GM21723 (cell line): ENCODE results near the gene FBXL13.
"Not testable (repeated sequence)": the region's sequence is repeated elsewhere in the genome, so short reads cannot be mapped to it uniquely, and the experiment has no call there.

Experiments used
- ATAC-seq: cut with Tn5 transposase; IDR thresholded peaks from one replicate; pipeline ENCODE4 v1.9.1; 2021; ENCODE audit warnings: mild to moderate bottlenecking, moderate library complexity; ENCODE audit not compliant: unreplicated experiment

The FBXL13 gene

DNA sequence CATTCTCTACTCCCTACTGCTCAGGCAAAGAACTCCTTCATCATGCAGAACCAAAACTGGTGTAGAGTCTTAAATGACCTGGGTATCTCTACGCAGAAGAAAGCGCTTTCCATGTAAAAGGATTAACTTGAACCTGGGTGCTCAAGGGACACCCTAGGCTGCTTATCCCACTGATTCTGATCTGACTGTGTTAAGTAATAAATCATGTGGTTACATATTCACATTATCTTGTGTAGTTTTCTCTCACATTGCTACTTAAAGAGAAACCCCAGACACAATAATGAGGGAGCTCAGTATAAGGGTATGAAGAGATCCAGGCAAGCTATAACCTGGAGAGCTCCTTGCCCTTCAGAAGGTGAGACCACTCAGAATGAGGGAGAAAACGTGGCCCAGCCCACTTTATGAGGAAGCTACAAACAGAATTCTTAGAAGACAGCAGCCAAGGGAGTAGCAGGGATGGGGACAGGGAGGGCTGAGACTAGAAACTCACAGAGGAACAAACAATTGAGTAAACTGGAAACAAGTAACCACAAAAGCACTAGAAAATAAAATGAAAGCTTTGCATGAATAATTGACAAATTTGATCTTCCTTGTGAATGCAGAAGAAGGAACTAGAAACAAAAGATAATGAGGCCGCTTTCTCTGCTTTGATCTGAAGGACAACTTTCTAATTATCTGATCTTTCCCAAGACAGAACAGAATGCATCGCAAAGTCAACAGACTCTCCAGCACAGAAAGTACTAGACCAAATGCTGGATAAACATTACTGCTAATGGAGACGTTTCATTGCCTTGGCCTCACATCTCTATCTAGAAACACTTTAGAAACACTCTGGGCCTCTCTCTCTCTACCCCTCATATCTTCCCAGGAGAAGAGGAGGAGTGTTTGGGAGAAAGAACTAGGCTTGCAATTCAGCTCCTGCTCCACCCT is 85.7 kb downstream of the FBXL13 start:
- no peak for ATAC-seq

DNA sequence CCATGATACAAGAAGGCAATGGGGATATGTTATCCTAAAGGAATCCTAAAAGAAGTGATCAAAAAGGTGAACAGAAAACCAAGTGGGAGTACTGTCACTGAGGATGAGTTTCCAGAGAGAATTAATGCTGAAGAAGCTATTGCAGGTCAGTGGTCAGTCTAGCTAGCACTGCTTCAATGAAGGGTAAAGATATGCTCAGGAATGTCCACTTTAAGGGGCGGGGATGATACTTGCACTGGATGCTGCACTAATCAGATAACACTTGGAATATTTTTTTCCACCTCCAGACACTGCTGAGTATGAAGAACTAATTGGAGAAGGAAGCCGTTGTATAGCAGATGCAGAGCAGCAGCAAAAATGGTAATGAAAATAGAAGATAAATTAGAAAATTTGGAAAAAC is 86.5 kb downstream of the FBXL13 start:
- ATAC-seq, result no peak

DNA sequence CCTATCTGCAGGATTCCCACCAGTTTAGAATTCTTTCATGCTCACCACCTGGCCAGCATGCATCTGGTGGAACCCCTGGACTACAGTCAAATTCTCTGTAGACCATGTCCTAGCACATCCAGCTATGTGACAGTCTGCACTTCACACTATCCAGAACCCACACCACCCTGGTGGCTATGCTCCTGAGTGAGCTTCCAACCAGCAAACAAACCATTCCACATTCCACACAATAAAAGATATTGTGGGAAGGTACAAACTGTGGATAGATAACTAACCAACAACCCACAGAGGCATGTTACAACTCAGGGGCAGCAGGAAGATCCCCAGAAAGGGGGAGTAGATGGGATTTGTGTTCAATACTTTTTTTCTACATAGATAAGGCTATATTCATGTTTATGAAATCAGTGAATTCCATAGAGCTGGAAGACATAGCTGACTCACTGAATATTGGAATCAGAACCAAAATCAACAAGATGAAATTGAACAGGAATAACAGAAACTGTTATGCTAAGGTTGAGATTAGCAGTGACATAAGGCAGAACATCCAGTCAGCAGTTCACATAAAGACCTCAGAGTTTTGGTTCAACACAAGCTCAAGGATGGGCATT is 89.3 kb downstream of the FBXL13 start:
- ATAC-seq, result no peak

DNA sequence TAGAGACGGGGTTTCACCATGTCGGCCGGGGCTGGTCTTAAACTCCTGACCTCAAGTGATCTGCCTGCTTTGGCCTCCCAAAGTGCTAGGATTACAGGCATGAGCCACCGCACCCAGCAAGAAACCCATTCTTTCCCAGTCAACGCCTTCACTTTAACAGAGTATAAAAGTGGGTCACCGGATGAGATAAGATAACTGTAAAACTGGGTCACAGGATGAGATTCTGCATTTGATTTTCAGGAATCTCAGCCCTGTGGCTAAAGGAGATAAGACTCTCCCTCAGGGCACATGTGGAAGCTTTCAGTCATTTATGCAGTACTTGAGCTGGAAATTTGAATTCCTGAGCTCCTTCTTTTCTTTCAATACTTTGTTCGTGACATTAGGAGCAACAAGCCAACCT is 91.0 kb downstream of the FBXL13 start:
- no peak for ATAC-seq

DNA sequence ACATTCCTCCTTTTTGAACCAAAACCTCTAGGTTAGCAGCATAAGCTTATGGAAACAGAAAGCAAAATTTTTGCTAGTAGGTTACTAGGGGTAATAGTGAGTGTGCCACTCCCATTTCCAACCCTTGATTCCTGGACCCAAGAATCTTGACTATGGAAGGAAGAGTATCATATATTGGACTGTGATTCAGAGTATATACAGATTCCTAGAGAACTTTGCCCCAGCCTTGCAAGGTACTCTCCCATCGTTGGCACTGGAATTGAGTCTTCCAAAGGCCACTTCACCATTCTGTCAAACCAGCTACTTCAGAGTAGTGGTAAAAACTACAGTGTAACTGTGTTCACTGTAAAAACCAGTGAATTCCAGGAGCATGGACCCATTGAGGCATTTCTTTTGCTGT is 92.4 kb downstream of the FBXL13 start:
- ATAC-seq, result no peak

DNA sequence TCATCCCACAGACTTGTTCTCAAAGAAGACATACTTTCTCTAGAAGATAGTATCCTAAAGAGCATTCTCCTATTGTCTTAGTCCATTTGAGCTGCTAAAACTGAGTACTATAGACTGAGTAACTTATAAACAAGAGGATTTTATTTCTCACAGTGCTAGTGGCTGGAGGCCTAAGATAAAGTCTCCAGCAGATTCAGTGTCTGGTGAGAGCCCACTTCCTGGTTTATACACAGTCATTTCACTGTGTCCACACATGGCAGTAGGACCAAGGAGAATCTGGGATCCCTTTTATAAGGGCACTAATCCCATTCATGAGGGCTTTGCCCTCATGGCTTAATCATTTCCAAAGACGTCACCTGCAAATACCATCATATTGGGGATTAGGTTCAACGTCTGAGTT is 93.1 kb downstream of the FBXL13 start:
- ATAC-seq, result no peak

DNA sequence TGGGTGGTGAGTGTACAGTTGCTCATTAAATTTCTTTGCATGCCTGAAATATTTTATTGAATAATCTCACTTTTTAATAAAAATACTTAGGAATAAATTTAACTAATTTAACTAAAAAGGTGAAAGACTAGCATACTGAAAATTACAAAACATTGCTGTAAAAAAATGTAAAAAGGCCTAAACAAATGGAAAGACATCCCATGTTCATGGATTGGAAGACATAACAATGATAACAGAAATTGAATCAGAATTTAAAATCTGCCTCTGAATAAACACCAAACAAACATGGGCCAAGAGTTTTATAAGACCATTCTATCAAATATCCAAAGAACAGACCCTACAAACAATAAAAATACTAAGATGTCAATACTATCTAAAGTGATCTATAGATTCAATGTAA is 94.9 kb downstream of the FBXL13 start:
- no peak for ATAC-seq

DNA sequence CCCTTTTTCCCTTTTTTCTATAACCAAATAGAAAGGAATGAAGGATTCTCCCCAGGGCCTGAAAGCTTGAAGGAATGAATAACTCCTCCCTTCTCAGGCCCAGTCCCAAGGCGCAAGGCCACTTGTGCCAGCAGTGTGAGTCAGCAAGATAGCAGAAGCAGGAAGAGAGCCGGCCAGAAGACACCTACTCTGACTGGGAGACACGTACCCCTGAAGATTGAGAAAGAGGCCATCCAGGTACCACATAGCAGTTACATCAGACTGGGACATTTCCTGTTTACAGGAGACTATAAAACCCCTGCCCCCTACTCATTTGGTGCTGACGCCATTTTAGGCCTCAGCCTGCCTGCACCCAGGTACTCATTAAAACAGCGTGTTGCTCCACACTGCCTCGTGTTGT is 96.3 kb downstream of the FBXL13 start:
- no peak for ATAC-seq

DNA sequence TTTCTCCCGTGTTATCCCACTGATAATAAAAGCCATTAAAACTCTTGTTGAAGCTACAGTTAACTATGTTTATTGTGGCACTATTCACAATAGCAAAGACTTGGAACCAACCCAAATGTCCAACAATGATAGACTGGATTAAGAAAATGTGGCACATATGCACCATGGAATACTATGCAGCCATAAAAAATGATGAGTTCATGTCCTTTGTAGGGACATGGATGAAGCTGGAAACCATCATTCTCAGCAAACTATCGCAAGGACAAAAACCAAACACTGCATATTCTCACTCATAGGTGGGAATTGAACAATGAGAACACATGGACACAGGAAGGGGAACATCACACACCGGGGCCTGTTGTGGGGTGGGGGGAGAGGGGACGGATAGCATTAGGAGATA is 97.0 kb downstream of the FBXL13 start:
- ATAC-seq, result not testable (repeated sequence)

DNA sequence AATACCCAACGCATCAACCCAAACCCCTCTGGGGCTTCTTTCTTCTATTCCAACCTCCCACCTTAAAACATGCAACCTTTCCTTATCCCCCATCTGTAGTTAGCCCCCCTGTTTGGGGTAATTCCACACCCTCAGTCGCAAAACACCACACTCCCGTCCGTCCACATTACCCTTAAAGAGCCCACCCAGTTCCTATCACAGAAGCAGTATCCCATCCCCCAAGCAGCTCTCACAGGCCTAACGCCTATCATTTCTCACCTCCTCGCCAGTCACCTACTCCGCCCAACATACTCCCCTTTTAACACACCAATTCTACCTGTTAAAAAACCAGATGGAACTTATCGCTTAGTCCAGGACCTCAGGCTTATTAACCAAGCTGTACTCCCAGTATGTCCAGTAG is 98.1 kb downstream of the FBXL13 start:
- ATAC-seq, result no peak

DNA sequence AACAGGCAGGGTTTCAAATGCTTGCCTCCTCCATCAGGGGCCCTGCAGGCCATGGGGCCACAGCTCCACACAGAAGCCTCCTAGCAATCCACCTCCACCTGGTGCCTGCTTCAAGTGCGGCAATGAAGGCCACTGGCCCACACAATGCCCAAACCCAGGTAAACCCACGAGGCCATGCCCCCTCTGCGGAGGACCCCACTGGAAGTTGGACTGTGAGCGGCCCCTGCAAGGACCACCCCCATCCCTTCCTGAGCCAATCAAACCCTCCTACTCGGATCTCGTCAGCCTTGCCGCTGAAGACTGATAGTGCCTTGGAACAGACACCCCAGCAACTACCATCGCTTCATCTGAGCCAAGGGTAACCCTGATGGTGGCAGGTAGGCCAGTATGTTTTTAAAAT is 98.7 kb downstream of the FBXL13 start:
- no peak for ATAC-seq

DNA sequence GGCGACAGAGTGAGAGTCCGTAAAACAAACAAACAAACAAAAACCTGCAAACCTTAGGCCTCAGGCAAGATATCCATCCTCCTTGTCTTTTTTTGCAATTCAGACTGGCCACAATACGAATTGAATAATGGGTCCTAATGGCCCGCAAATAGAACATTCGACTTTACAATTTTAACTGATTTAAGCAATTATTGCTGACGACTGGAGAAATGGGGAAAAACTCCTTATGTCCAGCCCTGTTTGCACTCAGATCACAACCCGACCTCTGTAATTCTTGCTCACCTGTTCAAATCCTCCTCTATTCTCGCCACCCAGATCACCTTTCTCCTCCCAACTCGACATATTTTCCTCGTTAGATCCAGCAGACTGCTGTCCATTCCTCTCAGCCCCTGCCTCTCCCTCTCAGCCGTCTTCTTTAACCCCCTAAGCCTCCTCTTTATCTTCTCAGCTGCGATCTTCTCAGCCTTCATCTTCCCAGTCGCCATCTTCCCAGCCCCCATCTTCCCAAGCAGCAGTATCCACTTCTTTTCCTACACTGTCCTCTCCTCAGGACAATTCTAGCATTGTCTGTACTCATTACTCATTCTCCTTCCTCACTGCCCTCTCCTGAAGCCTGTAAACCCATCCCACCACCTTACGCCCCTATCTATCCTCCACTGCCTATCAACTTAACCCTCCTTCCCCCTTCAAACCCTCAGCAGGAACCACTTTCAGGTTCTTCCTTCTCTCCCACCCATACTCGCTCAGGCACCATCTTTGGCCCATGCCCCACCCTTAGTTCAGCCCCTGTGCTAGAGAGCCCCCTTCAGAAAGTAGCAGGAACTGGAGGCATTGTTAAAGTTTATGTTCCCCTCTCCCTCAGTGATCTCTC is 100.0 kb downstream of the FBXL13 start:
- ATAC-seq, result no peak

DNA sequence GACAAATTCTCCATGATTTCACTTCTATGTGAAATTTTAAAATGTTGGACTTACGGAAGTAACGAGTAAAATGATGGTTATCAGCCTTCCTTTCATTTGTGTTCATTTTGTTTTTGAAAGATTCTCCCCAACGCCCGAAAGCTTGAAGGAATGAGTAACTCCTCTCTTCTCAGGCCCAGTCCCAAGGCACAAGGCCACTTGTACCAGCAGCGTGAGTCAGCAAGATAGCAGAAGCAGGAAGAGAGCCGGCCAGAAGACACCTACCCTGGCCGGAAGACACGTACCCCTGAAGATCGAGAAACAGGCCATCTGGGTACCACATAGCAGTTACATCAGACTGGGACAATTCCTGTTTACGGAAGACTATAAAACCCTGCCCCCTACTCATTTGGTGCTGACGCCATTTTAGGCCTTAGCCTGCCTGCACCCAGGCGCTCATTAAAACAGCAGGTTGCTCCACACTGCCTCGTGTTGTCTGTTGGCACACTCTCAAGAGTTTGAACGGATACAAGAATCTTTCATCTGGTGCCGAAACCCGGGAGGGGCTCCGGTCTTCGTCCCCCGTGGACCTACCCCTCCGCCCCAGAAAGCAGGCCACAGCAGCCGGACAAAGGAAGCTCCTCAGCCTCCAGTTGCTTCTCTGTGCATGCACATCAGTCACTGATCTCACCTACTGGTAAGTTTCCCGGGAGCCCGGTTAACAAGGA is 101.3 kb downstream of the FBXL13 start:
- no peak for ATAC-seq

DNA sequence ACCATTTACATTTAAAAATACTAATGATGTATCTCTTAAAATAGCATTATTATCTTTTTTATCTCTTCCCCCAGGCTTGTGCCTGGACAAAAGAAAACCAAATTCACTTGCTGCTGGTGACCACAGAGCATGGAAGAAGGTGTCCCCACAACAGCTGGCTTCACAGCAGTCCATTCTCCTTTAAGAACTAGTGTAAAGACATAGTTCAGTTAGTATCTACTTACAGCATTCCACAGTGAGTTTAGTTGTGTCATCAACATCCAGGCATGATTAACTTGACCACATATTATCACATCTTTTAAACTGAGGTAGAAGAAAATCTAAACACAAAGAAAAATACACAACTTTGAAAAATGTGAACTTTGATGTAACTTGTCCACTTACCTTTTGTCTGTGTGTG is 106.8 kb downstream of the FBXL13 start:
- ATAC-seq, result no peak

DNA sequence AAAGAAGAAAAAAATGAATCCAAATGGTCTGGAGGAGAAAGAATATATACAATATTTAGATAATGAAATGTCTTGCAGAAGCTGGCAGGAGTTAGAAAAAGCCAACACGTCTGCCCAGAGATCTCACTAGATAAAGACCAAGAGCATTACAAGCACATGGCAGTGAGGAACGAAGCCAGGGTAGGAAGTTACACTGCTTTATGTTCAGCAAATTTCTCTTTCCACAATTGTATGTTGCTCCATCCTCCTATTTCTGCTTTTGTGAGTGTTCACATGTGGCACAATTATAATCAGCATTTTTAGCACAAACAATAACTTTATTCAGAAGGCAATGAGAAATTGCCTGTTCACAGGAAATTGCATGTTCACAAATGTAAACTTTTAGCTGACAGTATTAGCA is 108.1 kb downstream of the FBXL13 start:
- no peak for ATAC-seq

DNA sequence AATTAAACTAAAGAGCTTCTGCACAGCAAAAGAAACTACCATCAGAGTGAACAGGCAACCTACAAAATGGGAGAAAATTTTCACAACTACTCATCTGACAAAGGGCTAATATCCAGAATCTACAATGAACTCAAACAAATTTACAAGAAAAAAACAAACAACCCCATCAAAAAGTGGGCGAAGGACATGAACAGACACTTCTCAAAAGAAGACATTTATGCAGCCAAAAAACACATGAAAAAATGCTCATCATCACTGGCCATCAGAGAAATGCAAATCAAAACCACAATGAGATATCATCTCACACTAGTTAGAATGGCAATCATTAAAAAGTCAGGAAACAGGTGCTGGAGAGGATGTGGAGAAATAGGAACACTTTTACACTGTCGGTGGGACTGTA is 112.6 kb downstream of the FBXL13 start:
- not testable (repeated sequence) for ATAC-seq

DNA sequence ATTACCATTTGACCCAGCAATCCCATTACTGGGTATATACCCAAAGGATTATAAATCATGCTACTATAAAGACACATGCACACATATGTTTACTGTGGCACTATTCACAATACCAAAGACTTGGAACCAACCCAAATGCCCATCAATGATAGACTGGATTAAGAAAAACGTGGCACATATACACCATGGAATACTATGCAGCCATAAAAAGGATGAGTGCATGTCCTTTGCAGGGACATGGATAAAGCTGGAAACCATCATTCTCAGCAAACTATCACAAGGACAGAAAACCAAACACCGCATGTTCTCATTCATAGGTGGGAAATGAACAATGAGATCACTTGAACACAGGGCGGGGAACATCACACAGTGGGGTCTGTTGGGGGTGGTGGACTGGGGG is 116.6 kb downstream of the FBXL13 start:
- ATAC-seq, result not testable (repeated sequence)

DNA sequence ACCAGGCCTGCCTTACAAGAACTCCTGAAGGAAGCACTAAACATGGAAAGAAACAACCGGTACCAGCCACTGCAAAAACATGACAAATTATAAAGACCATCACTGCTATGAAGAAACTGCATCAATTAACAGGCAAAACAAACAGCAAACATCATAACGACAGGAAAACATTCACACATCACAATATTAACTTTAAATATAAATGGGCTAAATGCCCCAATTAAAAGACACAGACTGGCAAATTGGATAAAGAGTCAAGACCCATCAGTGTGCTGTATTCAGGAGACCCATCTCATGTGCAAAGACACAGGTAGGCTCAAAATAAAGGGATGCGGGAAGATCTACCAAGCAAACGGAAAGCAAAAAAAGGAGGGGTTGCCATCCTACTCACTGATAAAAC is 120.2 kb downstream of the FBXL13 start:
- ATAC-seq, result not testable (repeated sequence)

DNA sequence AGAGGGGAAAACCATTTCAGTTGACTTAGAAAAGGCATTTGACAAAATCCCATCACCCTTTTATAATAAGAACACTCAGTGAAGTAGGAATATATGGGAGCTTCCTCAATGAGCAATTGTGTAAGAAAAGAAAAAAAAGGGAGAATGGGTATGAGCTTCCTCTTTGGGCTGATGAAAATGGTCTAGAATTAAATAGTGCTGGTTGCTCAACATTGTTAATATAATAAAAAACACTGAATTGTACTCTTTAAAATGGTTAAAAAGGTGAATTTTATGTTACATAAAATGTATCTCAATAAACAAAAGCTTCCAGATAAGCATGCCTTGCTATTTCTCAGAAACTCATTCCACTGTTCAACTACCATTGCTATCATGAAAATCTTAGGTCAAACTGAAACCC is 121.2 kb downstream of the FBXL13 start:
- no peak for ATAC-seq

DNA sequence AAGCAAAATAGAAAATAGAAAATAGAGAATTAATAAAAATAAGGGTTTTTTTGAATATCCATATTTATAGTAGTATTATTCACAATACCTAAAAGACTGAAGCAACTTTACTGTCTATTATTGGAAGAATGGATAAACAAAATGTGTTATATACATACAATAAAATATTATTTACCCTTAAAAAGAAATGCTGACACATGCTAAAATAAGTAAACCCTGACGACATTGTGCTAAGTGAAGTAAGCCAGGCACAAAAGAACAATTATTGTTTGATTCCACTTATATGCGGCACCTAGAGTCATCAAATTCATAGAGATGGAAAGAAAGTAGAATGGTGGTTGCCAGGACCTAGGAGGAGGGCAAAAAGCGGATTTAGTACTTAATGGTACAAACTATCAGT is 122.8 kb downstream of the FBXL13 start:
- ATAC-seq, result no peak

DNA sequence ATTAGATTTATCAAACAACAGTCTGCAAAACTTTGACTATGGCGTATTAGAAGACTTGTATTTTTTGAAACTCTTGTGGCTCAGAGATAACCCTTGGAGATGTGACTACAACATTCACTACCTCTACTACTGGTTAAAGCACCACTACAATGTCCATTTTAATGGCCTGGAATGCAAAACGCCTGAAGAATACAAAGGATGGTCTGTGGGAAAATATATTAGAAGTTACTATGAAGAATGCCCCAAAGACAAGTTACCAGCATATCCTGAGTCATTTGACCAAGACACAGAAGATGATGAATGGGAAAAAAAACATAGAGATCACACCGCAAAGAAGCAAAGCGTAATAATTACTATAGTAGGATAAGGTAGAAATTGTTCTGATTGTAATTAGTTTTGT is 130.4 kb downstream of the FBXL13 start:
- no peak for ATAC-seq
